Nephron progenitor cell (in vitro differentiated cells): Measurements from ENCODE around the gene RFPL1.
"Not testable (repeated sequence)": the region's sequence is repeated elsewhere in the genome, so short reads cannot be mapped to it uniquely, and the experiment has no call there.

Source experiments
- DNase-seq: peaks from one replicate; pipeline ENCODE4 v3.0.0; 2021
- H3K27ac Mint-ChIP-seq: 2 replicates; pipeline ENCODE4 v1.8.0; 2021; ENCODE audit warnings: mild to moderate bottlenecking, moderate library complexity, mixed read lengths
- H3K27me3 Mint-ChIP-seq: 2 replicates; pipeline ENCODE4 v1.8.0; 2021; ENCODE audit warnings: mild to moderate bottlenecking, low read depth, mixed read lengths; ENCODE audit not compliant: poor library complexity
- H3K36me3 Mint-ChIP-seq: 2 replicates; pipeline ENCODE4 v1.8.0; 2021; ENCODE audit warnings: low read depth, mixed read lengths
- H3K4me1 Mint-ChIP-seq: 2 replicates; pipeline ENCODE4 v1.8.0; 2021; ENCODE audit warnings: mixed read lengths
- H3K4me3 Mint-ChIP-seq: 2 replicates; pipeline ENCODE4 v1.8.0; 2021; ENCODE audit warnings: mild to moderate bottlenecking, moderate library complexity, mixed read lengths
- H3K9me3 Mint-ChIP-seq: 2 replicates; pipeline ENCODE4 v1.8.0; 2021; ENCODE audit warnings: mild to moderate bottlenecking, moderate library complexity, mixed read lengths
- TF ChIP-seq, protein P1 (sequence below): fragments of 200-600 bp; sonication (generic); IDR thresholded peaks from 2 replicates; pipeline ENCODE4 v1.5.0; 2021; ENCODE audit warnings: antibody characterized with exemption

Gene RFPL1

DNA sequence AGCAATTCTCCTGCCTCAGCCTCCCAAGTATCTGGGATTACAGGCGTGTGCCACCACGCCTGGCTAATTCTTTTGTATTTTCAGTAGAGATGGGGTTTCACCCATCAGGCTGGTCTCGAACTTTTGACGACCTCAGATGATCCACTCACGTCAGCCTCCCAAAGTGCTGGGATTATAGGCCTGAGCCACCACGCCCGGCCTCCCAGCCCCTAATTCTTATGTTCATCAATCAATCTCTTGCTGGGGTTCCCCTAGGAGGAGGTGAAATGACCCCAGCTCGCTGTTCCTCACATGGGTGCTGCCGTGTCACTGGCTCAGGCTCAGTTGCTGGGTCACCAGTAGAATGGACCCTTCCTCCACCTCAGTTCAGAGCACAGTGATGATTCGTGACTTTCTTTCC is at the start of gene RFPL1:
Gene RFPL1 (plus strand): TSS at position 301 of the 400 bp plus-strand sequence.
- H3K4me3 Mint-ChIP-seq, DNase-seq, H3K9me3 Mint-ChIP-seq, H3K27ac Mint-ChIP-seq, H3K36me3 Mint-ChIP-seq: not testable (repeated sequence)
- peaks cover 23% of the 10 kb centered on the region for H3K27me3 Mint-ChIP-seq
- H3K4me1 Mint-ChIP-seq, result peaks cover 11% of the 10 kb centered on the region

DNA sequence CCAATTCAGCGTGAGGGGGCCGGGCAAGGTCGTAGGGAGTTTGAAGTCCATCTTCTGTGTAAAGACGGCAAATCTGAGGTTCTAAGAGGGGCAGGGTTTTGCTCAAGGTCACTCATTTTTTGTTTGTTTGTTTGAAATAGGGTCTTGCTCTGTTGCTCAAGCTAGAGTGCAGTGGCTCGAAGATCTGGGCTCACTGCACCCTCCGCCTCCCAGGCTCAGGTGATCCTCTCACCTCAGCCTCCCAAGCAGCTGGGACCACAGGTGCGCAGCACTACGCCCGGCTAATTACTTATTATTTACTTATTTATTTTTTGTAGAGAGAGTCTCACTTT is 49.7 kb upstream of the RFPL1 start:
- H3K27ac Mint-ChIP-seq, result no peak overlapping the region
- H3K9me3 Mint-ChIP-seq, result no peaks in the 10 kb centered on the region
- peaks cover 7% of the 10 kb centered on the region for H3K36me3 Mint-ChIP-seq
- peaks cover 26% of the 10 kb centered on the region for H3K4me1 Mint-ChIP-seq
- TF ChIP-seq, protein P1, sequence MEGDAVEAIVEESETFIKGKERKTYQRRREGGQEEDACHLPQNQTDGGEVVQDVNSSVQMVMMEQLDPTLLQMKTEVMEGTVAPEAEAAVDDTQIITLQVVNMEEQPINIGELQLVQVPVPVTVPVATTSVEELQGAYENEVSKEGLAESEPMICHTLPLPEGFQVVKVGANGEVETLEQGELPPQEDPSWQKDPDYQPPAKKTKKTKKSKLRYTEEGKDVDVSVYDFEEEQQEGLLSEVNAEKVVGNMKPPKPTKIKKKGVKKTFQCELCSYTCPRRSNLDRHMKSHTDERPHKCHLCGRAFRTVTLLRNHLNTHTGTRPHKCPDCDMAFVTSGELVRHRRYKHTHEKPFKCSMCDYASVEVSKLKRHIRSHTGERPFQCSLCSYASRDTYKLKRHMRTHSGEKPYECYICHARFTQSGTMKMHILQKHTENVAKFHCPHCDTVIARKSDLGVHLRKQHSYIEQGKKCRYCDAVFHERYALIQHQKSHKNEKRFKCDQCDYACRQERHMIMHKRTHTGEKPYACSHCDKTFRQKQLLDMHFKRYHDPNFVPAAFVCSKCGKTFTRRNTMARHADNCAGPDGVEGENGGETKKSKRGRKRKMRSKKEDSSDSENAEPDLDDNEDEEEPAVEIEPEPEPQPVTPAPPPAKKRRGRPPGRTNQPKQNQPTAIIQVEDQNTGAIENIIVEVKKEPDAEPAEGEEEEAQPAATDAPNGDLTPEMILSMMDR, result no peak
- peak overlapping the region; percentile 89 for H3K4me3 Mint-ChIP-seq
- DNase-seq, result no peak
- peaks cover 3% of the 10 kb centered on the region for H3K27me3 Mint-ChIP-seq

DNA sequence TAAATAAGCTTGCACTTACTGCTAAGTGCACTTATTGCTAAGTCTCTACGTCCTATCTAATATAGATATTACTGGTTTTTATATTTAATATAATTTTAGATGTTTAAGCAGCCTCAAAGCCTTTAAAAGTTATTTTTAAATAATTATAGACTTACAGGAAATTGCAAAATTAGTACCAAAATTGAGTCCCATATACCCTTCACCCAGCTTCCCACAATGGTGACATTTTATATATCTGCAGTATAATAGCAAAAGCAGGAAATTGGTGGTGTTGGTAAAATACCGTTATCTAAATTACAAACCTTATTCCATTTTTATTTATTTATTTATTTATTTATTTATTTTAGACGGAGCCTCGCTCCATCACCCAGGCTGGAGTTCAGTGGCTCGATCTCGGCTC is 48.1 kb upstream of the RFPL1 start:
- Mint-ChIP-seq H3K4me1 (peaks cover 21% of the 10 kb centered on the region), H3K27ac (no peak overlapping the region), H3K27me3 (peaks cover 3% of the 10 kb centered on the region), H3K4me3 (no peak overlapping the region), H3K9me3 (no peaks in the 10 kb centered on the region), H3K36me3 (no peaks in the 10 kb centered on the region)
- no peak for DNase-seq
- TF ChIP-seq, protein P1, result no peak

DNA sequence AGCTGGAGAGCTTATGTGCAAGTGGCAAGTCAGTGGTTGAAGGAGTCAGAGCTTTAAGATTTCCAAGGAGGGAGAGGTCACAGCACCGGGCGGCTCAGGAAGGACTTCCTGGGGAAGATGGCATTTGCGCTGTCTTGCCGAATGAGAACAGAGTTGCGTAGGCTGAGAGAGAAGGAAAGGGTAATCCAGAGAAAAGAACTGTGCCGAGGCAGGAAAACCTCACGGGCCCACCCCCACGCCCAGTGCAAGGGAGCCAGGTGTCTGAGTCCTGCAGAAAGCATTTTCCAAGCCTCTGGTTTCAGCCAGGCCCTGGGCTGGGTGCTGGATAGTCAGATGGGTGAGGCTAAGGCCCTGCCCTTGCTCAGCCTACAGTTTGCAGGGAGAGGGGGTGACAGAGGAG is 46.8 kb upstream of the RFPL1 start:
- no peak overlapping the region for H3K4me3 Mint-ChIP-seq

DNA sequence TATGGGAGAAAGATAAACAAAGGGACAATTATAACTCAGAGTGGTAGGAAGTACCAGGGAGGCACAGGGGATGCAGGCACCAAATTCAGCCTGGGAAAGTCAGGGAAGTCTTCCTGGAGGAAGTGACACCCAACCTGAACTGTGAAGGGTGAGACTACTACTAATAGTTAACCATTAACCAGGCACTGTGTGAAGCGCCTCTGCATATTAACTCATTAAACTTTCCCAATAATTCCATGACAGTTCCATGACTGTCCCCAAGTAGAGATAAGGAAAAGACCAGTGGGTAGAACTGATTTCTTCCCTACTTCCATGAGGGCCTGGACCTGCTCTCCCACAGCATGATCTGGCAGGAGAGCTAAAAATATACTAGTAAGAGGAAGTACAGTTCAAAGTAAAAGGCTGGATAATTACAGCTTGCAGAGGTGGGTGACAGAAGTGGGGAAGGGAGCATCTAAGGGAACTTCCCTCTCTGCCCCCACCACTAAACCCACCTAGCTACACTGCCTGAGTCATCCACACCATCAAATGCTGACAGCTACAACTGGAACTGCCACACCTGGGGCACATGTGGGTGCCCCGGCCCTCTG is 45.3 kb upstream of the RFPL1 start:
- peaks cover 19% of the 10 kb centered on the region for H3K27me3 Mint-ChIP-seq
- H3K9me3 Mint-ChIP-seq, result no peaks in the 10 kb centered on the region
- DNase-seq, result no peak
- no peak overlapping the region for H3K27ac Mint-ChIP-seq
- H3K4me3 Mint-ChIP-seq, result no peak overlapping the region
- no peaks in the 10 kb centered on the region for H3K36me3 Mint-ChIP-seq
- TF ChIP-seq, protein P1, result no peak
- peaks cover 5% of the 10 kb centered on the region for H3K4me1 Mint-ChIP-seq

More for the DNA sequence above, 46.8 kb upstream of the RFPL1 start:
- Mint-ChIP-seq H3K27ac (no peak overlapping the region), H3K9me3 (no peaks in the 10 kb centered on the region), H3K4me1 (peaks cover 19% of the 10 kb centered on the region), H3K36me3 (no peaks in the 10 kb centered on the region), H3K27me3 (peaks cover 11% of the 10 kb centered on the region)
- DNase-seq, result no peak
- TF ChIP-seq, protein P1, result no peak

DNA sequence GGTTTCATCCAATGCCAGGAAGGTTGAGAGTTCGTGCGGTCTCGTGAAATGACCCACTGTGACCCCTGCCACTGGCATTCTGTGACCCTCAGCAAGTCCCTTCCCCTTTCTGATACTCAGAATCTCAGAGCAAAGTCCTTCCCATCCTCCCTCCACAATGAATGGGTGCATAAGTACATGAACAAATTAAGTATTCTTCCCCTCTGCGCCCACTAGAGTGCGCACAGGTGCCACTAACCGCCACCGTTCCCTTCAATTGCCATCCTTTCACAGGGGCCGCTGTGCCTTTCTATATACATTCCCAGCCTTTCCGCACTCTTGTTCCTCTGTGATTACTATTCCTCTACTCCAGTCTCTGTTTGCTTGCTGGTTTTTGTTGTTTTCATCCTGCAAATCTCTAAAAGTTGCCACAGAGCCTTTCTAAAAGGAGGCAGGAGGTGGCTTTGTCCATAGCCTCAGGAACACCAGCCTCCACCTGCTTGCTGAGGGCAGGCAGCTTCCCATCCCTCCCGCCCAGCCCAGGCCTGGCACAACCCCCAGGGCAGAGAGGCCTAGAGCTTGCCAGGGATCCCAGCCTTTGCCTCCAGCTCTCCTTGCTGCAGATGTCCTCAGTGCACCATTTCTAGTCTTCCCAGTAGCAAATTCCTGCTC is 43.3 kb upstream of the RFPL1 start:
- TF ChIP-seq, protein P1, result peak; percentile 85
- Mint-ChIP-seq H3K27me3 (peaks cover 30% of the 10 kb centered on the region), H3K4me3 (no peak overlapping the region), H3K27ac (no peak overlapping the region), H3K36me3 (no peaks in the 10 kb centered on the region), H3K9me3 (no peaks in the 10 kb centered on the region), H3K4me1 (no peaks in the 10 kb centered on the region)
- peak; percentile 70 for DNase-seq
